Measurements from ENCODE around the gene CFAP73.

GRCh38 chr12:113152835-113153814 is 3.6 kb downstream of the CFAP73 start:
- TF ChIP-seq SP1 (IDR thresholded peaks at IDR 0.05; ENCODE audit: low read depth) = no peak
- no peak for TF ChIP-seq POLR2A (IDR thresholded peaks at IDR 0.05; ENCODE audit: borderline replicate concordance, extremely low read depth, insufficient read depth, insufficient read length)
- TF ChIP-seq, protein P1, sequence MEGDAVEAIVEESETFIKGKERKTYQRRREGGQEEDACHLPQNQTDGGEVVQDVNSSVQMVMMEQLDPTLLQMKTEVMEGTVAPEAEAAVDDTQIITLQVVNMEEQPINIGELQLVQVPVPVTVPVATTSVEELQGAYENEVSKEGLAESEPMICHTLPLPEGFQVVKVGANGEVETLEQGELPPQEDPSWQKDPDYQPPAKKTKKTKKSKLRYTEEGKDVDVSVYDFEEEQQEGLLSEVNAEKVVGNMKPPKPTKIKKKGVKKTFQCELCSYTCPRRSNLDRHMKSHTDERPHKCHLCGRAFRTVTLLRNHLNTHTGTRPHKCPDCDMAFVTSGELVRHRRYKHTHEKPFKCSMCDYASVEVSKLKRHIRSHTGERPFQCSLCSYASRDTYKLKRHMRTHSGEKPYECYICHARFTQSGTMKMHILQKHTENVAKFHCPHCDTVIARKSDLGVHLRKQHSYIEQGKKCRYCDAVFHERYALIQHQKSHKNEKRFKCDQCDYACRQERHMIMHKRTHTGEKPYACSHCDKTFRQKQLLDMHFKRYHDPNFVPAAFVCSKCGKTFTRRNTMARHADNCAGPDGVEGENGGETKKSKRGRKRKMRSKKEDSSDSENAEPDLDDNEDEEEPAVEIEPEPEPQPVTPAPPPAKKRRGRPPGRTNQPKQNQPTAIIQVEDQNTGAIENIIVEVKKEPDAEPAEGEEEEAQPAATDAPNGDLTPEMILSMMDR (IDR thresholded peaks at IDR 0.05 in 2 of 3, conservative IDR thresholded peaks at IDR 0.05 in 1 of 3; ENCODE audit: borderline replicate concordance in 1 of 3, insufficient read depth in 1 of 3, low read depth in 2 of 3, low read length in 2 of 3) = peak; percentile 41 to 83 (median 52)
- TF ChIP-seq SIN3A (IDR thresholded peaks at IDR 0.05; ENCODE audit: low read depth) = no peak
- TF ChIP-seq CEBPB (IDR thresholded peaks at IDR 0.05; ENCODE audit: low read depth) = no peak
- TF ChIP-seq, protein P2, sequence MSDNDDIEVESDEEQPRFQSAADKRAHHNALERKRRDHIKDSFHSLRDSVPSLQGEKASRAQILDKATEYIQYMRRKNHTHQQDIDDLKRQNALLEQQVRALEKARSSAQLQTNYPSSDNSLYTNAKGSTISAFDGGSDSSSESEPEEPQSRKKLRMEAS (IDR thresholded peaks at IDR 0.05) = peak; percentile 90
- no peak; the same call in 1 of the 2 replicates for TF ChIP-seq CBX3 (IDR thresholded peaks at IDR 0.05; ENCODE audit: low read depth)
- TF ChIP-seq POLR2AphosphoS5 (IDR thresholded peaks at IDR 0.05; ENCODE audit: low read depth, low read length) = no peak

Data from HCT116 (cell line).